ENCODE measurements around the gene MARK3.
A peak's percentile ranks its signal among the peaks of the same experiment; 100 is the strongest.

The MARK3 gene

GRCh38 chr14:103545915-103546651 lies 160.9 kb downstream of the MARK3 start:
- H3K9me3 ChIP-seq (ENCODE audit: control insufficient read depth, low read length) = no peaks in the 10 kb centered on the region
- H3K4me3 ChIP-seq (ENCODE audit: low read length) = no peak overlapping the region
- H3K36me3 ChIP-seq (ENCODE audit: control insufficient read depth, insufficient read depth, low read length) = no peaks in the 10 kb centered on the region
- H3K4me1 ChIP-seq (ENCODE audit: control insufficient read depth, insufficient read depth, low read length) = peaks cover 52% of the 10 kb centered on the region
- no peak overlapping the region for H3K9ac ChIP-seq (ENCODE audit: low read length)
- H3K27me3 ChIP-seq (ENCODE audit: control insufficient read depth, insufficient read depth, low read length) = peaks cover 4% of the 10 kb centered on the region

- Histone ChIP-seq H3K9ac (ENCODE audit: low read length) (no peak overlapping the region), H3K36me3 (ENCODE audit: control insufficient read depth, insufficient read depth, low read length) (no peaks in the 10 kb centered on the region), H3K4me3 (ENCODE audit: low read length) (no peak overlapping the region), H3K27me3 (ENCODE audit: control insufficient read depth, insufficient read depth, low read length) (peaks cover 4% of the 10 kb centered on the region), H3K9me3 (ENCODE audit: control insufficient read depth, low read length) (no peaks in the 10 kb centered on the region), H3K4me1 (ENCODE audit: control insufficient read depth, insufficient read depth, low read length) (peaks cover 44% of the 10 kb centered on the region)
These were observed 161.6 kb downstream of the MARK3 start for GRCh38 chr14:103546652-103547454.

- H3K27me3 ChIP-seq (ENCODE audit: control insufficient read depth, insufficient read depth, low read length) = peaks cover 4% of the 10 kb centered on the region
- no peak overlapping the region for H3K4me3 ChIP-seq (ENCODE audit: low read length)
- no peak overlapping the region for H3K9ac ChIP-seq (ENCODE audit: low read length)
- no peaks in the 10 kb centered on the region for H3K9me3 ChIP-seq (ENCODE audit: control insufficient read depth, low read length)
- H3K4me1 ChIP-seq (ENCODE audit: control insufficient read depth, insufficient read depth, low read length) = peaks cover 38% of the 10 kb centered on the region
- H3K36me3 ChIP-seq (ENCODE audit: control insufficient read depth, insufficient read depth, low read length) = no peaks in the 10 kb centered on the region
These were observed 162.3 kb downstream of the MARK3 start for GRCh38 chr14:103547455-103547940.

- Histone ChIP-seq H3K4me3 (ENCODE audit: low read length) (no peak overlapping the region), H3K9ac (ENCODE audit: low read length) (no peak overlapping the region), H3K4me1 (ENCODE audit: control insufficient read depth, insufficient read depth, low read length) (peaks cover 33% of the 10 kb centered on the region), H3K27me3 (ENCODE audit: control insufficient read depth, insufficient read depth, low read length) (no peaks in the 10 kb centered on the region), H3K9me3 (ENCODE audit: control insufficient read depth, low read length) (no peaks in the 10 kb centered on the region), H3K36me3 (ENCODE audit: control insufficient read depth, insufficient read depth, low read length) (no peaks in the 10 kb centered on the region)
These were observed 162.8 kb downstream of the MARK3 start for GRCh38 chr14:103547941-103548462.

GRCh38 chr14:103548463-103549351 lies 163.5 kb downstream of the MARK3 start:
- peaks cover 26% of the 10 kb centered on the region for H3K4me1 ChIP-seq (ENCODE audit: control insufficient read depth, insufficient read depth, low read length)
- no peaks in the 10 kb centered on the region for H3K9me3 ChIP-seq (ENCODE audit: control insufficient read depth, low read length)
- H3K36me3 ChIP-seq (ENCODE audit: control insufficient read depth, insufficient read depth, low read length) = no peaks in the 10 kb centered on the region
- H3K9ac ChIP-seq (ENCODE audit: low read length) = no peak overlapping the region
- H3K4me3 ChIP-seq (ENCODE audit: low read length) = no peak overlapping the region
- no peaks in the 10 kb centered on the region for H3K27me3 ChIP-seq (ENCODE audit: control insufficient read depth, insufficient read depth, low read length)

GRCh38 chr14:103549361-103550311 lies 164.4 kb downstream of the MARK3 start:
- H3K4me1 ChIP-seq (ENCODE audit: control insufficient read depth, insufficient read depth, low read length) = peaks cover 22% of the 10 kb centered on the region
- H3K9ac ChIP-seq (ENCODE audit: low read length) = peak overlapping the region; percentile 9

GRCh38 chr14:103550451-103551337 lies 165.5 kb downstream of the MARK3 start:
- H3K4me1 ChIP-seq (ENCODE audit: control insufficient read depth, insufficient read depth, low read length) = peaks cover 25% of the 10 kb centered on the region

More at GRCh38 chr14:103549361-103550311, 164.4 kb downstream of the MARK3 start:
- Histone ChIP-seq H3K4me3 (ENCODE audit: low read length) (no peak overlapping the region), H3K27me3 (ENCODE audit: control insufficient read depth, insufficient read depth, low read length) (no peaks in the 10 kb centered on the region), H3K9me3 (ENCODE audit: control insufficient read depth, low read length) (no peaks in the 10 kb centered on the region), H3K36me3 (ENCODE audit: control insufficient read depth, insufficient read depth, low read length) (no peaks in the 10 kb centered on the region)

GRCh38 chr14:103551338-103551762 lies 166.1 kb downstream of the MARK3 start:
- Histone ChIP-seq H3K4me1 (ENCODE audit: control insufficient read depth, insufficient read depth, low read length) (peaks cover 25% of the 10 kb centered on the region), H3K9ac (ENCODE audit: low read length) (no peak overlapping the region), H3K27me3 (ENCODE audit: control insufficient read depth, insufficient read depth, low read length) (no peaks in the 10 kb centered on the region), H3K4me3 (ENCODE audit: low read length) (no peak overlapping the region), H3K9me3 (ENCODE audit: control insufficient read depth, low read length) (no peaks in the 10 kb centered on the region), H3K36me3 (ENCODE audit: control insufficient read depth, insufficient read depth, low read length) (no peaks in the 10 kb centered on the region)

More at GRCh38 chr14:103550451-103551337, 165.5 kb downstream of the MARK3 start:
- Histone ChIP-seq H3K9me3 (ENCODE audit: control insufficient read depth, low read length) (no peaks in the 10 kb centered on the region), H3K4me3 (ENCODE audit: low read length) (no peak overlapping the region), H3K9ac (ENCODE audit: low read length) (peak overlapping the region; percentile 9), H3K27me3 (ENCODE audit: control insufficient read depth, insufficient read depth, low read length) (no peaks in the 10 kb centered on the region), H3K36me3 (ENCODE audit: control insufficient read depth, insufficient read depth, low read length) (no peaks in the 10 kb centered on the region)

- Histone ChIP-seq H3K36me3 (ENCODE audit: control insufficient read depth, insufficient read depth, low read length) (no peaks in the 10 kb centered on the region), H3K9me3 (ENCODE audit: control insufficient read depth, low read length) (no peaks in the 10 kb centered on the region), H3K27me3 (ENCODE audit: control insufficient read depth, insufficient read depth, low read length) (no peaks in the 10 kb centered on the region), H3K4me3 (ENCODE audit: low read length) (no peak overlapping the region), H3K9ac (ENCODE audit: low read length) (no peak overlapping the region), H3K4me1 (ENCODE audit: control insufficient read depth, insufficient read depth, low read length) (peaks cover 19% of the 10 kb centered on the region)
These were observed 167.0 kb downstream of the MARK3 start for GRCh38 chr14:103552011-103552845.
